IPS-18c (cell line): Measurements from ENCODE around the gene TNS1.

Experiments
- H3K4me3 ChIP-seq: 2 replicates; pipeline ENCODE4 v1.7.0; 2013; ENCODE audit warnings: low read depth, mild to moderate bottlenecking, low read length, moderate library complexity; ENCODE audit not compliant: insufficient read depth
- H3K9me3 ChIP-seq: one replicate; pipeline ENCODE4 v1.6.1; 2013; ENCODE audit warnings: mild to moderate bottlenecking, low read length, moderate library complexity; ENCODE audit not compliant: control insufficient read depth, insufficient read depth

TNS1 gene

DNA sequence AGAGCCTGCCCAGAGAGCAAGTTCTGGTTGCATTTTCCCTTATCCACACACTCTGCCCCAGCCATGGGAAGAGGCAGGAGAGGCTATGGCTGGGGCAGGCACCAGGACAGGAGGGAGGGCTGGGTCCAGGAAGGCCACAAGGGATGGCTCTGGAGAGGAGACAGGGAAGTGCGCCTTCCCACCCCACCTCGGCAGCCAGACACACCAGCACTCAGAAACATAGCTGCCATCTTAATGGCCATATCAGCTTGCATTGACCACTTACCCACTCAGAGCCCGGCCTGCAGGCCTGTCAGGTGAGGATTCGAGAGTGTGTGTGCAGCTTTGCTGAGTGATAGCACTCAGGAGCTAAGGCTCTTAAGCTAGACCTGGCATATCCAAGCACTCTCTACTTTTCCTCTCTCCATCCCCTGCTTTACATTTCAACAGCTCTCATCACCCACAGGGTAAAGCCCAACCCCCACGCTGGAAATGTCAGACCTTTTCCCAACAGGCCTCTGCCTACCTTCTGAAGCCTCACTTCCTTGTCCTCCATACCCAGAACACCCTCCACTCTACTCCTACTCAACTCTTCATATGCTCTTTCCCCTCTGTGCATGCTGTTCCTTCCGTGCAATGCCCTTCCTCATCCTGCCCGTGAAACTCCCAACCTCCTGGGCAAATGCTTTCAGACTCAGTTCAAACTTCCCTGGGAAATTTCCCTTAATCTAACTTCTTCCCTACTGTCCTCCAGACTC, 147.9 kb downstream of the TNS1 start:
- H3K4me3 ChIP-seq: no peak overlapping the region
- H3K9me3 ChIP-seq: no peaks in the 10 kb centered on the region

DNA sequence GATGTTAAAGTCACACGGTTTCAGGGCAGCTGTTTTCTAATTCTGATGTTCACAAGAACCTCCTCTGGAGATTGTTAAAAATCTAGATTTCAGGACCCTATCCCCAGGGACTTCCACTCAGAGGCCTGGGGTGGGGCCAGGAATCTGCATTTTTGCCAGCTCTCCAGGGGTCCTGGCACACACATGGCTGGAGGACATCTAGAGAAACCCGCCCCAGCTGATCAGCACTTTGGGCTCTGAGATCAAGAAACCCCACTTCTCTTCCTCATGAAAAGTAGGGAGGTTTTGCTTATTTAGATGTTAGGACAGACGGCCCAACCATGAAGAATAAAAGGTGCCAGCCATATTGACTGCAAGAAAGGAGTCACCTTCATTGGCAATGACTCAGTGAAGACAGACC, 148.8 kb downstream of the TNS1 start:
- Histone ChIP-seq H3K4me3 (no peak overlapping the region), H3K9me3 (no peaks in the 10 kb centered on the region)

DNA sequence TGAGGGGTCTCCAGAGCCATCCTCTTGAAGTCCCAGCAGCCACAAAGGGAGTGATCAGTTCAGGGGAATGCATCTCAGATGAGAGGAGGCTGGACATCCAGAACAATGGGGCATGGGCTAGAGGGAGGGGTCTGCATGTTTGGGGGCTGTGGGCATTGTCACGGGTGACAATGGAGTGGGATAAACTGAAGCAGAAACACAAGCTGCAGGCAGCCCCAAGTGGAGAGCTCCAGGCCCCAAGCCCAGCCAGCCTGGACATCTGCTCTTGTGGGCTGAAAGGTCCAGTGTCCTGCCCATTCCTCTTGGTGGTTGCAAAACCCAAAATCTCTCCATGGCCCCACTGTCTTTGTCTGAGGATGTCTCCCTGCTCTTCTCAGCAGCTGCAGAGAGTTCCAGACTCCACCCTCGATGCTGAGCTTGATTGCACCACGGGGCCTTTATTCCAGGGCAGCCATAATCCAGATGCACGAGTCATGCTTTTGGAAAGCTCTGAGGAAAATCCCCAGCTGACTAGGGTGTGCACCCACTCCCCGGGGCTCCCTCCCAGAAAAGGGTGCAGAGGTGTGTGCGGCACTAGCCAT, 149.4 kb downstream of the TNS1 start:
- H3K4me3 ChIP-seq: no peak overlapping the region
- H3K9me3 ChIP-seq: no peaks in the 10 kb centered on the region

- Histone ChIP-seq H3K9me3 (no peaks in the 10 kb centered on the region), H3K4me3 (no peak overlapping the region)
Measured at GRCh38 chr2:217852555-217853211, 150.1 kb downstream of the TNS1 start.

- Histone ChIP-seq H3K4me3 (no peak overlapping the region), H3K9me3 (no peaks in the 10 kb centered on the region)
Measured at GRCh38 chr2:217851191-217852020, 151.4 kb downstream of the TNS1 start.

DNA sequence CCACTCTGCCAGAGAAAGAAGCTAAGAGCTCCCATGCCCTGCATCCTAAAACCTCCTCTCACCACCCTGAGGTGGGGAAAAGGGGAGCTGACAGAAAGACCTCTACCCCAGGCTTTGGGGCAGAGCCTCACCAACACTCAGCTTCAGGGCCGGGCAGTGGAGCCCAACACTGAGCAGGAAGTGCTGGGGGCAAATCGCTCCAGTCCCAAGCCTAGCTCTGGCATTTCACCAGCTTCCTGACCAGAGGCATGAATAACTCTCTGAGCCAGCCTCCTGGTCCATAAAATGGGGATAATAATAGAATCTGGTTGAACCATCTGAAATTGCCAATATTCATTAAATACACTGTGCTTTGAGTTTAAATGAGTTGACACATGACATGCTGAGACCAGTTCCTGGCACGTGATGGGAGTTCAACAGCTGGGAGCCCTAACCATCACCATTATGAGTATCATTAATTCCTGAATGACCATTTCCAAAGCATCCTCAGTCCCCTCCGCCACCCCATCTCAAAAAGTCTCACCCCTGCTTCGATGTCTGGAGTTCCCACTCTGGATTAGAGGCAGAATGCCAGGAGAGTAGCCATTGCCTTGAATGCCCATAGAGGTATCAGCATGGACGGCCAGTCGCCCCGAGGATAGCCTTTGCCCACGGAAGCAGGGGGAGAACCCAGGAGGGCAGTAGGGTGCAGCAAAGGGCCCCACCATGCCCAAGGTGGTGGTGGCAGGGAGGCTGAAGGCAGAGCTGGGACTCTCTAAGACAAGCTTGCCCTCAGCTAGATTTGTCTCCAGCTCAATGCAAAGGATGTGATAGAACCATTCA, 153.4 kb downstream of the TNS1 start:
- no peak overlapping the region for H3K4me3 ChIP-seq
- no peaks in the 10 kb centered on the region for H3K9me3 ChIP-seq

GRCh38 chr2:217848351-217848957, 154.3 kb downstream of the TNS1 start:
- Histone ChIP-seq H3K4me3 (no peak overlapping the region), H3K9me3 (no peaks in the 10 kb centered on the region)

- no peak overlapping the region for H3K4me3 ChIP-seq
- no peaks in the 10 kb centered on the region for H3K9me3 ChIP-seq
Measured at GRCh38 chr2:217847552-217848350, 155.0 kb downstream of the TNS1 start.

GRCh38 chr2:217847115-217847514, 155.7 kb downstream of the TNS1 start:
- H3K4me3 ChIP-seq: no peak overlapping the region
- H3K9me3 ChIP-seq: peaks cover 4% of the 10 kb centered on the region

- peaks cover 4% of the 10 kb centered on the region for H3K9me3 ChIP-seq
- H3K4me3 ChIP-seq: no peak overlapping the region
Measured at GRCh38 chr2:217846321-217846743, 156.5 kb downstream of the TNS1 start.

GRCh38 chr2:217845301-217845700, 157.5 kb downstream of the TNS1 start:
- H3K4me3 ChIP-seq: no peak overlapping the region

GRCh38 chr2:217844696-217845095, 158.1 kb downstream of the TNS1 start:
- Histone ChIP-seq H3K9me3 (peaks cover 4% of the 10 kb centered on the region), H3K4me3 (no peak overlapping the region)

More at GRCh38 chr2:217845301-217845700, 157.5 kb downstream of the TNS1 start:
- H3K9me3 ChIP-seq: peaks cover 4% of the 10 kb centered on the region

GRCh38 chr2:217843324-217843723, 159.5 kb downstream of the TNS1 start:
- Histone ChIP-seq H3K4me3 (no peak overlapping the region), H3K9me3 (peaks cover 6% of the 10 kb centered on the region)

DNA sequence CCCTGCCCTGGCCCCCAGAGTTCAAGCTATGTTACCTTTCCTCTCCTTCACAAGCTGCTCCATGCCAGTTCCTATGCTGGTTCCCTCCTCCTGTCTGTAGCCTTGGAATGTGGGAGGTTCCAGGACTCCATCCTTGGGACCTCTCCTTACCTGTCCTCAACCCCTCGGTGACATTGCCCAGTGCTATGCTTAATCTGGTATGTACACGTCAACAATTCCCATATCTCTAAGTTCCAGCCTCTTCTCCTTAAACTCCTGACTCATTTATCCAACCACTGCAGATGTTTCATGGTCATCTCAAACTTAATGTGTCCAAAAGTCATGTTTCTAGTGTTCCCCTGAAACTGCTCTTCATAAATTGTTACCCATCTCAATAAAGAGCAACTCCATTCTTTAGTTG, 160.8 kb downstream of the TNS1 start:
- H3K9me3 ChIP-seq: peaks cover 6% of the 10 kb centered on the region

DNA sequence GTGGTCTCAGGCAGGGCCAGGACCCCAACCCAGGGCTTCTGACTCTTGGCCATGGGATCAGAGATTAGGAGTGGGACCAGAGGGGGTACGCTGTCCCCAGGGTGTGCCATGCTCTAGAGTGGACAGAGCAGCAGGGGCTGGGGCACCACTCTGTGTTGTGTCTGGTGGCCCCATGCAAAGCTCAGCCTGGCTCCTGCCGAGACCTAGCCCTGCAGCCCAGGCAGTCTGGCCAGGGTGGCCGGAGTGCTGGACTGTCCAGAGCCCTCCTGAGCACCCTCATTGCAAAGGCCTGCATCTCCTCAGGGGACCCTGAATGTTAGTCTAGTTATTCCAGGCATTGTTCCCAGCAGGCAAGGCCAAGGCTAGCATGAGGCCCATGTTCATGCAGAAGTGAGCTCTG, 162.3 kb downstream of the TNS1 start:
- H3K9me3 ChIP-seq: peaks cover 6% of the 10 kb centered on the region
- H3K4me3 ChIP-seq: no peak overlapping the region

More for the DNA sequence above, 160.8 kb downstream of the TNS1 start:
- no peak overlapping the region for H3K4me3 ChIP-seq

GRCh38 chr2:217839750-217840107, 163.1 kb downstream of the TNS1 start:
- no peak overlapping the region for H3K4me3 ChIP-seq

More at GRCh38 chr2:217839750-217840107, 163.1 kb downstream of the TNS1 start:
- H3K9me3 ChIP-seq: peaks cover 6% of the 10 kb centered on the region
